ENCODE results near the gene SEPTIN12. TPM values are rescaled to one million over a fixed set of nuclear protein-coding genes. Genes with fewer than 3 reads are reported as not detected.

The SEPTIN12 gene
- total and polyA plus RNA-seq, 10 of the 15 experiments (the other 5 are each of a cell fraction or from before 2014, with no cell fraction given): not detected

DNA sequence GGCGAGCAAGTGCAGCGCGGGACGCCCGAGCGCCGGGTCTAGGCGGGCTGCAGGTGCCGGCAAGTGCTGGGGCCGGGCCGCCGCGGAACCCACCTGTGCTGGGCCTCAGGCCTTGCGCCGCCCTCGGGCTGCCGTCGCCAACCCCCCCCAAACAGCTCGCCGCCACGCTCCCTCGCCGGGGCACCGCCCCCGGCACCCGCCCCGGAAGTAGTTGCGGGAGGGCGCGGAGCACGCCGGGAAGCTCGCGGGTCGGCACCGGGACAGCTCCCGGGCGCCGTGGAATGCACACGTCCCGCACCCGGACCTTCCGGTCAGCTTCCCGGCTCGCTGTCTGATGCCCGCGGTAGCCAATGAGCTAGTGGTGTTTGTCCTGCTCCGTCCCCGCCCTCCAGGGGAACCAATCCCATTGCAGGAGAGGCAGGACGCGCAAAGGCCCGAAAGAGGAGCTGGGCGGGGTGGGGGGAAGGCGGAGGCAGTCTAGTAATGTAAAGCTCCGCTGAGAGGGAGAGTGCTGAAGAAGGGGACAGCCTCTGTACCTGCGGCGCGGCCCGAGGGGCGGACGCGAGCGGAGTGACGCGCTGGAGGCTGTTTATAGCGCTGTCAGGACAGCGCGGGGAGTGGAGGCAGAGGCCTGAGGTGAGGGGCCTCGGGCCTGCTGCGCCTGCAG is 53.9 kb downstream of the SEPTIN12 start, which contains the start of the genes ANKS3 and DNAAF8:
Gene ANKS3 (minus strand): TSS at position 209 of the 667 bp plus-strand sequence. CDS start 4,122 bp downstream, outside the sequence.
Gene DNAAF8 (plus strand): TSS at position 475 of the 667 bp plus-strand sequence. CDS start 1,978 bp downstream, outside the sequence.
- FAIRE-seq (peak; percentile 65), ATAC-seq (peak; percentile 92)
- TF ChIP-seq, protein P1, sequence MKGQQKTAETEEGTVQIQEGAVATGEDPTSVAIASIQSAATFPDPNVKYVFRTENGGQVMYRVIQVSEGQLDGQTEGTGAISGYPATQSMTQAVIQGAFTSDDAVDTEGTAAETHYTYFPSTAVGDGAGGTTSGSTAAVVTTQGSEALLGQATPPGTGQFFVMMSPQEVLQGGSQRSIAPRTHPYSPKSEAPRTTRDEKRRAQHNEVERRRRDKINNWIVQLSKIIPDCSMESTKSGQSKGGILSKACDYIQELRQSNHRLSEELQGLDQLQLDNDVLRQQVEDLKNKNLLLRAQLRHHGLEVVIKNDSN (IDR thresholded peaks at IDR 0.05; ENCODE audit: borderline replicate concordance, extremely low read length, insufficient read depth, low read depth, low read length): no peak
- TF ChIP-seq, protein P2, sequence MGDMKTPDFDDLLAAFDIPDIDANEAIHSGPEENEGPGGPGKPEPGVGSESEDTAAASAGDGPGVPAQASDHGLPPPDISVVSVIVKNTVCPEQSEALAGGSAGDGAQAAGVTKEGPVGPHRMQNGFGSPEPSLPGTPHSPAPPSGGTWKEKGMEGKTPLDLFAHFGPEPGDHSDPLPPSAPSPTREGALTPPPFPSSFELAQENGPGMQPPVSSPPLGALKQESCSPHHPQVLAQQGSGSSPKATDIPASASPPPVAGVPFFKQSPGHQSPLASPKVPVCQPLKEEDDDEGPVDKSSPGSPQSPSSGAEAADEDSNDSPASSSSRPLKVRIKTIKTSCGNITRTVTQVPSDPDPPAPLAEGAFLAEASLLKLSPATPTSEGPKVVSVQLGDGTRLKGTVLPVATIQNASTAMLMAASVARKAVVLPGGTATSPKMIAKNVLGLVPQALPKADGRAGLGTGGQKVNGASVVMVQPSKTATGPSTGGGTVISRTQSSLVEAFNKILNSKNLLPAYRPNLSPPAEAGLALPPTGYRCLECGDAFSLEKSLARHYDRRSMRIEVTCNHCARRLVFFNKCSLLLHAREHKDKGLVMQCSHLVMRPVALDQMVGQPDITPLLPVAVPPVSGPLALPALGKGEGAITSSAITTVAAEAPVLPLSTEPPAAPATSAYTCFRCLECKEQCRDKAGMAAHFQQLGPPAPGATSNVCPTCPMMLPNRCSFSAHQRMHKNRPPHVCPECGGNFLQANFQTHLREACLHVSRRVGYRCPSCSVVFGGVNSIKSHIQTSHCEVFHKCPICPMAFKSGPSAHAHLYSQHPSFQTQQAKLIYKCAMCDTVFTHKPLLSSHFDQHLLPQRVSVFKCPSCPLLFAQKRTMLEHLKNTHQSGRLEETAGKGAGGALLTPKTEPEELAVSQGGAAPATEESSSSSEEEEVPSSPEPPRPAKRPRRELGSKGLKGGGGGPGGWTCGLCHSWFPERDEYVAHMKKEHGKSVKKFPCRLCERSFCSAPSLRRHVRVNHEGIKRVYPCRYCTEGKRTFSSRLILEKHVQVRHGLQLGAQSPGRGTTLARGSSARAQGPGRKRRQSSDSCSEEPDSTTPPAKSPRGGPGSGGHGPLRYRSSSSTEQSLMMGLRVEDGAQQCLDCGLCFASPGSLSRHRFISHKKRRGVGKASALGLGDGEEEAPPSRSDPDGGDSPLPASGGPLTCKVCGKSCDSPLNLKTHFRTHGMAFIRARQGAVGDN (IDR thresholded peaks at IDR 0.05): peak; percentile 93
- TF ChIP-seq, protein P3, sequence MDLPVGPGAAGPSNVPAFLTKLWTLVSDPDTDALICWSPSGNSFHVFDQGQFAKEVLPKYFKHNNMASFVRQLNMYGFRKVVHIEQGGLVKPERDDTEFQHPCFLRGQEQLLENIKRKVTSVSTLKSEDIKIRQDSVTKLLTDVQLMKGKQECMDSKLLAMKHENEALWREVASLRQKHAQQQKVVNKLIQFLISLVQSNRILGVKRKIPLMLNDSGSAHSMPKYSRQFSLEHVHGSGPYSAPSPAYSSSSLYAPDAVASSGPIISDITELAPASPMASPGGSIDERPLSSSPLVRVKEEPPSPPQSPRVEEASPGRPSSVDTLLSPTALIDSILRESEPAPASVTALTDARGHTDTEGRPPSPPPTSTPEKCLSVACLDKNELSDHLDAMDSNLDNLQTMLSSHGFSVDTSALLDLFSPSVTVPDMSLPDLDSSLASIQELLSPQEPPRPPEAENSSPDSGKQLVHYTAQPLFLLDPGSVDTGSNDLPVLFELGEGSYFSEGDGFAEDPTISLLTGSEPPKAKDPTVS (IDR thresholded peaks at IDR 0.05; ENCODE audit: low read depth, low read length): no peak
- TF ChIP-seq TCF12 (IDR thresholded peaks at IDR 0.05; ENCODE audit: low read depth, low read length) (peak; percentile 41; the same call in 1 of the 2 replicates), CBFB (IDR thresholded peaks at IDR 0.05; ENCODE audit: low read depth) (0 out of 2 replicates have a peak, but pooled peaks have one; percentile 9), PAX5 (IDR thresholded peaks at IDR 0.05; ENCODE audit: borderline replicate concordance, low read depth, low read length) (peak; percentile 39; the same call in 1 of the 2 replicates), SREBF1 (IDR thresholded peaks at IDR 0.05; ENCODE audit: low read length) (peak; percentile 40), MXI1 (IDR thresholded peaks at IDR 0.05; ENCODE audit: low read depth, low read length) (peak; percentile 82), SUZ12 (IDR thresholded peaks at IDR 0.05; ENCODE audit: unreplicated experiment) (no peak), RB1 (IDR thresholded peaks at IDR 0.05; ENCODE audit: borderline replicate concordance) (peak; percentile 52; the same call in 1 of the 2 replicates), CHD1 (IDR thresholded peaks at IDR 0.05; ENCODE audit: low read depth, low read length) (no peak), NR2C2 (IDR thresholded peaks at IDR 0.05; ENCODE audit: borderline replicate concordance, control insufficient read depth, insufficient read length, low read depth) (peak; percentile 20), ZSCAN29 (IDR thresholded peaks at IDR 0.05) (no peak), RAD21 (IDR thresholded peaks at IDR 0.05; ENCODE audit: insufficient read depth, low read depth, low read length) (no peak)

More for the DNA sequence above, 53.9 kb downstream of the SEPTIN12 start, which contains the start of the genes ANKS3 and DNAAF8:
- no TSS peak for BruUV-seq (replicated peaks)
- peaks cover 2% of the 10 kb centered on the region; the same call in 1 of the 2 replicates for H3K4me1 ChIP-seq (ENCODE audit: control insufficient read depth, insufficient read depth, low read length)
- 1% methylated on average over 65 of the region's 70 CpGs for WGBS (ENCODE audit: insufficient coverage, insufficient replicate concordance, low lambda C conversion rate, missing lambda C conversion rate)
- ChIA-PET CTCF (interaction anchor here (0.6 to 2.7 kb wide), 15 partner anchors 9 to 478 kb away, joined by 3 to 11 read pairs (median 3); partner anchors contain the start of gene ROGDI), SMC1A (ENCODE audit: uncharacterized antibody, unreplicated experiment) (interaction anchor here (0.8 to 2.3 kb wide), 10 partner anchors 13 to 117 kb away, joined by 3 to 15 read pairs (median 4); partner anchors contain the start of genes MGRN1, ROGDI and ZNF500), RAD21 (ENCODE audit: unreplicated experiment) (interaction anchor here (0.7 to 2.7 kb wide), 12 partner anchors 13 to 185 kb away, joined by 3 to 18 read pairs (median 6); partner anchors contain the start of genes GLYR1, MGRN1, NUDT16L1 and ROGDI), POLR2A (interaction anchor here (0.6 to 2.0 kb wide), 13 partner anchors 13 to 118 kb away, joined by 3 to 15 read pairs (median 4); partner anchors contain the start of genes MGRN1, NUDT16L1 and ROGDI)
- H3K79me2 ChIP-seq (ENCODE audit: control insufficient read depth, insufficient read depth, low read length): peaks cover 13% of the 10 kb centered on the region
- peak; percentile 59 for DNase-seq (ENCODE audit: low read depth, low spot score)
- no peaks in the 10 kb centered on the region; a peak in 1 of 4 replicates for H3K36me3 ChIP-seq (ENCODE audit: control insufficient read depth in 2 of 2, insufficient read depth in 2 of 2, low read length in 1 of 2)
- H3K27ac ChIP-seq (ENCODE audit: control insufficient read depth, insufficient read depth): peak within 1 kb of the TSS; percentile 73
- H3K4me2 ChIP-seq (ENCODE audit: control insufficient read depth, insufficient read depth): peak within 1 kb of the TSS; percentile 100
- in situ Hi-C loops (cut with MboI): no loop called here
- H4K20me1 ChIP-seq (ENCODE audit: control insufficient read depth, insufficient read depth): no peaks in the 10 kb centered on the region
- peak within 1 kb of the TSS; percentile 87 for H3K4me3 ChIP-seq
- peak within 1 kb of the TSS; percentile 92 for H3K9ac ChIP-seq (ENCODE audit: control insufficient read depth, insufficient read depth, low read length)
- no peaks in the 10 kb centered on the region for H3K27me3 ChIP-seq (replicated peaks in 1 of 2; ENCODE audit: control insufficient read depth in 2 of 2, insufficient read depth in 2 of 2, low read length in 1 of 2)
- peak within 1 kb of the TSS; percentile 99 for H2AFZ ChIP-seq (ENCODE audit: control insufficient read depth, low read depth, low read length)
- no peaks in the 10 kb centered on the region for H3K9me3 ChIP-seq (replicated peaks; ENCODE audit: control insufficient read depth, insufficient read depth, low read length)
- intact Hi-C loops (cut with micrococcal nuclease; ENCODE audit: unreplicated experiment): loop anchor here (2.0 kb wide), 2 partner anchors 35 to 69 kb away; partner anchors contain the start of gene ROGDI
